HepG2 (cell line): Measurements from ENCODE around the gene IQCH. TPM values are rescaled to one million over a fixed set of nuclear protein-coding genes. Genes with fewer than 3 reads are reported as not detected.

Experiments used
- ATAC-seq: fragments of 200-7000 bp; cut with Tn5 transposase; 3 replicates; pipeline ENCODE4 v1.9.1; 2020; ENCODE audit warnings: mild to moderate bottlenecking, moderate library complexity
- BruUV-seq: library from RNA; stranded (reverse); fragments of 400-500 nt; replicated peaks from 2 replicates; lab custom pipeline; 2021; lab: Mats Ljungman, UMichigan
- CTCF ChIA-PET: fragments of 300-600 bp; formaldehyde crosslinking; extraction: SDS; loops from one replicate; lab custom pipeline; 2021; ENCODE audit warnings: low total read pairs, inconsistent platforms, low intra/inter-chr PET ratio; lab: Yijun Ruan, JAX
- POLR2A ChIA-PET: fragments of 350-600 bp; sonication (Branson Sonifier 250); formaldehyde crosslinking; loops from one replicate; lab custom pipeline; 2020; ENCODE audit warnings: antibody characterized with exemption, inconsistent platforms; lab: Yijun Ruan, JAX
- DNase-seq: peaks from one replicate; pipeline ENCODE4 v3.0.0-alpha.2; 2015; ENCODE audit warnings: low spot score
- FAIRE-seq: peaks from 3 replicates; lab custom pipeline; 2011; peaks lifted over from hg19 to GRCh38; lab: Jason Lieb, UNC
- H2AFZ ChIP-seq: one replicate; pipeline ENCODE4 v1.6.1; 2011; ENCODE audit warnings: low read length, inconsistent platforms
- H3K27ac ChIP-seq: fragments of 300-600 bp; 3 replicates; pipeline ENCODE4 v1.8.0; 2011; ENCODE audit warnings: mixed run types, mild to moderate bottlenecking, mixed read lengths, low read length, inconsistent platforms; ENCODE audit not compliant: insufficient read depth; ENCODE audit errors: extremely low read length
- H3K27me3 ChIP-seq, 2 experiments: fragments of 200-600 bp in 1 of 2; 2 replicates in 1 of 2; 3 replicates in 1 of 2; pipeline versions ENCODE4 v1.6.0 to v1.8.0; 2011; ENCODE audit warnings: low read length in 2 of 2, mild to moderate bottlenecking in 2 of 2, moderate library complexity in 2 of 2, inconsistent platforms in 1 of 2; ENCODE audit not compliant: insufficient read depth in 2 of 2, control insufficient read depth in 1 of 2
- H3K36me3 ChIP-seq, 2 experiments: fragments of 200-600 bp in 1 of 2; replicated peaks in 1 of 2; 2 replicates in 1 of 2; 3 replicates in 1 of 2; pipeline versions ENCODE4 v1.5.1 to v1.8.0; 2011; ENCODE audit warnings: low read length in 2 of 2, inconsistent platforms in 1 of 2; ENCODE audit not compliant: insufficient read depth in 2 of 2, control insufficient read depth in 1 of 2
- H3K4me1 ChIP-seq: 2 replicates; pipeline ENCODE4 v1.5.1; 2012; ENCODE audit warnings: low read length, inconsistent platforms; ENCODE audit not compliant: insufficient read depth
- H3K4me2 ChIP-seq: 2 replicates; pipeline ENCODE4 v1.6.0; 2011; ENCODE audit warnings: low read depth, low read length, inconsistent platforms
- H3K4me3 ChIP-seq, 3 experiments: fragments of 200-600 bp in 1 of 3; sonication (generic), shearing (Covaris generic) in 1 of 3; replicated peaks in 1 of 3; 2 replicates each; pipeline ENCODE4 v1.5.1; 2011 to 2016; ENCODE audit warnings: low read length in 3 of 3, inconsistent platforms in 2 of 3, low read depth in 2 of 3, mild to moderate bottlenecking in 2 of 3, control low read depth in 1 of 3, mixed read lengths in 1 of 3; ENCODE audit not compliant: insufficient read depth in 1 of 3
- H3K79me2 ChIP-seq: one replicate; pipeline ENCODE4 v1.6.1; 2011; ENCODE audit warnings: low read length, inconsistent platforms; ENCODE audit not compliant: insufficient read depth
- H3K9ac ChIP-seq: 2 replicates; pipeline ENCODE4 v1.6.0; 2011; ENCODE audit warnings: mild to moderate bottlenecking, low read depth, low read length, inconsistent platforms; ENCODE audit not compliant: insufficient read depth
- H3K9me3 ChIP-seq: 2 replicates; pipeline ENCODE4 v1.5.1; 2012; ENCODE audit warnings: mild to moderate bottlenecking, low read length
- H4K20me1 ChIP-seq: 2 replicates; pipeline ENCODE4 v1.6.0; 2011; ENCODE audit warnings: inconsistent platforms, mild to moderate bottlenecking, low read length, moderate library complexity; ENCODE audit not compliant: insufficient read depth
- GATAD1 ChIP-seq: IDR thresholded peaks from 2 replicates; pipeline ENCODE4 v1.6.1; 2016; ENCODE audit warnings: missing genetic modification reagents, missing compliant biosample characterization
- MEF2D ChIP-seq: sonication (generic); formaldehyde crosslinking; IDR thresholded peaks from 2 replicates; pipeline ENCODE4 v1.5.1; 2020; ENCODE audit warnings: mild to moderate bottlenecking, missing genetic modification reagents
- NFE2L1 ChIP-seq: sonication (generic); formaldehyde crosslinking; IDR thresholded peaks from 2 replicates; pipeline ENCODE4 v1.4.0; 2020; ENCODE audit warnings: missing genetic modification reagents, mild to moderate bottlenecking, borderline replicate concordance
- PAX8 ChIP-seq: sonication (generic); formaldehyde crosslinking; IDR thresholded peaks from 2 replicates; pipeline ENCODE4 v1.8.0; 2022; ENCODE audit warnings: mild to moderate bottlenecking, missing genetic modification reagents, borderline replicate concordance
- SMAD3 ChIP-seq: sonication (generic); formaldehyde crosslinking; IDR thresholded peaks from 2 replicates; pipeline ENCODE4 v1.4.0; 2020; ENCODE audit warnings: missing genetic modification reagents
- TEAD2 ChIP-seq: sonication (generic); formaldehyde crosslinking; IDR thresholded peaks from 2 replicates; pipeline ENCODE4 v1.9.0; 2021; ENCODE audit warnings: missing genetic modification reagents
- THYN1 ChIP-seq: sonication (generic); formaldehyde crosslinking; IDR thresholded peaks from 2 replicates; pipeline ENCODE4 v1.8.1; 2023; ENCODE audit warnings: low read depth, mild to moderate bottlenecking, moderate library complexity, missing genetic modification reagents, borderline replicate concordance
- WGBS: methylation state at CpG from one replicate; pipeline ENCODE4 v1.1.6; 2017; ENCODE audit warnings: low lambda C conversion rate; 5-methylcytosine and 5-hydroxymethylcytosine counted together
- in situ Hi-C: cut with HindIII; loops from 2 replicates; pipeline ENCODE4 v1.10.0; 2017; ENCODE audit warnings: low pct_unique_long_range_greater_than_20kb; ENCODE audit not compliant: extremely low pct_ligation_motif_present
- intact Hi-C: fragments of 100-400 bp; cut with micrococcal nuclease; formaldehyde crosslinking; loops from one replicate; pipeline ENCODE4 v1.10.0; 2022; ENCODE audit not compliant: unreplicated experiment
- polyA plus RNA-seq, 8 experiments: library from polyadenylated mRNA; depleted of rRNA in 3 of 8; stranded (reverse) in 7 of 8; unstranded in 1 of 8; fragments of >200 nt; fragmentation: Illumina TruSeq in 4 of 8; extraction: Trizol in 4 of 8; gene quantifications; 2 replicates each; pipeline versions ENCODE4 v1.2.1 to v1.2.3, GENCODE V29; 2011 to 2016; ENCODE audit warnings: low read depth in 4 of 8, missing spikeins in 1 of 8, mixed read lengths in 1 of 8; ENCODE audit not compliant: insufficient read depth in 1 of 8
- total RNA-seq, 5 experiments: library from RNA; depleted of rRNA; stranded (reverse); fragments of >200 nt; fragmentation: Illumina TruSeq; extraction: Trizol; gene quantifications; 2 replicates each; pipeline ENCODE4 v1.2.3, GENCODE V29; 2016; ENCODE audit warnings: low read depth in 1 of 5
- TF ChIP-seq, protein P1 (sequence below): sonication (generic); formaldehyde crosslinking; IDR thresholded peaks from 2 replicates; pipeline ENCODE4 v1.4.0; 2020; ENCODE audit warnings: missing genetic modification reagents, mild to moderate bottlenecking, borderline replicate concordance
- TF ChIP-seq, protein P2 (sequence below): conservative IDR thresholded peaks from 2 replicates; pipeline ENCODE4 v1.6.1; 2018; ENCODE audit warnings: missing genetic modification reagents

Gene IQCH
- total and polyA plus RNA-seq, 2 of the 13 experiments (the other 11 are each of a cell fraction or from before 2014, with no cell fraction given) = 0.16 to 0.55 TPM

DNA sequence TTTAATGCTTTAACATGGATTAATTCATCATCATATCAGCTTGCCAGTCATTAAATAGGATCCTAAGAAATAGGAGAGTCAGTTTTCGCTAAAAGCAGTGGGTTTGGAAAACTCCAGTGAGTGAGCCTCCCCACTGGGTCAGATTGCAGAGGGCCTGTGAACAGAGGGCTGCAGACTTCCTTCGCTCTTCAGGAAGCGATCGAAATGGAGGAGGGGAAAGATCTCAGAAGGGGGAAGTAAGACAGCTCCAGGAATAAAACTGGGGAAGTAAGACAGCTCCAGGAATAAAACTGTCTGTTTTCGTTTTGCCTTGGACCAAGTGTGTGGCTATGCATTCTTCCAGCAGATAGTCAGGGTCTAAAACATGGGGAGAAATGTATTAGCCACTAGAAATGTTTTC is 141.5 kb downstream of the IQCH start:
- Histone ChIP-seq H4K20me1 (no peaks in the 10 kb centered on the region), H3K4me1 (no peaks in the 10 kb centered on the region), H3K36me3 (no peaks in the 10 kb centered on the region), H2AFZ (no peak overlapping the region), H3K4me3 (no peak overlapping the region), H3K79me2 (no peaks in the 10 kb centered on the region)
- FAIRE-seq (no peak), ATAC-seq (no peak)
- WGBS = 56% methylated on average over 5 of the region's 5 CpGs
- POLR2A ChIA-PET = no interaction called here
- TF ChIP-seq MEF2D (CRISPR knock-in tag) (no peak), SMAD3 (CRISPR knock-in tag) (no peak)
- TF ChIP-seq, protein P1, sequence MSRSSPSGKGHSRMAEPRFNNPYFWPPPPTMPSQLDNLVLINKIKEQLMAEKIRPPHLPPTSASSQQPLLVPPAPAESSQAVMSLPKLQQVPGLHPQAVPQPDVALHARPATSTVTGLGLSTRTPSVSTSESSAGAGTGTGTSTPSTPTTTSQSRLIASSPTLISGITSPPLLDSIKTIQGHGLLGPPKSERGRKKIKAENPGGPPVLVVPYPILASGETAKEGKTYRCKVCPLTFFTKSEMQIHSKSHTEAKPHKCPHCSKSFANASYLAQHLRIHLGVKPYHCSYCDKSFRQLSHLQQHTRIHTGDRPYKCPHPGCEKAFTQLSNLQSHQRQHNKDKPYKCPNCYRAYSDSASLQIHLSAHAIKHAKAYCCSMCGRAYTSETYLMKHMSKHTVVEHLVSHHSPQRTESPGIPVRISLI = no peak
- TF ChIP-seq, all 625 proteins: peak for 0
- Histone ChIP-seq H3K27ac (no peak overlapping the region), H3K4me2 (no peak overlapping the region), H3K27me3 (no peaks in the 10 kb centered on the region), H3K9ac (no peak overlapping the region), H3K9me3 (no peaks in the 10 kb centered on the region)
- intact Hi-C loops (no loop called here), in situ Hi-C loops (no loop called here)
- CTCF ChIA-PET = no interaction called here
- no TSS peak for BruUV-seq
- DNase-seq = no peak

DNA sequence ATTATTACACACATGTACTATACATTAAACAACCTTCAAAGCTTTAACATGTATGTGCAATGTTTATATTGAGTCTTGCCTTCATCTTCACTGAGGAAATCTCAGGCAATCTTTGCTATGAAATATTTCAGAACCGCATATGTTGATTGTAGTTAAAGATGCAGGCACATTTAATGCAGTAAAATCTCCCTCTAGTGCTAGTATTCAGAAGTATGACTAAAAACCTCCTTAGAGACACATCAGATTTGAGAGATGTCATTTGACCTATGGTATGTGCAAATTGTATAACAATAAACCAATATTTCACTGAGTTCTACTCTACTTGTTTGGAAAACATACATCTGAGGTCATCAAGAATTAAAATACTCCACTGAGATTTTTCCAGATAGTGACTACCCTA is 142.6 kb downstream of the IQCH start:
- ATAC-seq (no peak), FAIRE-seq (no peak), DNase-seq (no peak)
- no peak for TF ChIP-seq GATAD1
- TF ChIP-seq PAX8 (CRISPR knock-in tag) = no peak
- no peak for TF ChIP-seq NFE2L1 (CRISPR knock-in tag)
- TF ChIP-seq TEAD2 = no peak
- no peak for TF ChIP-seq THYN1
- TF ChIP-seq, protein P2, sequence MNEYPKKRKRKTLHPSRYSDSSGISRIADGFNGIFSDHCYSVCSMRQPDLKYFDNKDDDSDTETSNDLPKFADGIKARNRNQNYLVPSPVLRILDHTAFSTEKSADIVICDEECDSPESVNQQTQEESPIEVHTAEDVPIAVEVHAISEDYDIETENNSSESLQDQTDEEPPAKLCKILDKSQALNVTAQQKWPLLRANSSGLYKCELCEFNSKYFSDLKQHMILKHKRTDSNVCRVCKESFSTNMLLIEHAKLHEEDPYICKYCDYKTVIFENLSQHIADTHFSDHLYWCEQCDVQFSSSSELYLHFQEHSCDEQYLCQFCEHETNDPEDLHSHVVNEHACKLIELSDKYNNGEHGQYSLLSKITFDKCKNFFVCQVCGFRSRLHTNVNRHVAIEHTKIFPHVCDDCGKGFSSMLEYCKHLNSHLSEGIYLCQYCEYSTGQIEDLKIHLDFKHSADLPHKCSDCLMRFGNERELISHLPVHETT (CRISPR knock-in tag) = no peak
- ChIA-PET CTCF (no interaction called here), POLR2A (no interaction called here)
- no peaks in the 10 kb centered on the region for H3K9me3 ChIP-seq
- no peak overlapping the region for H3K4me2 ChIP-seq
- no peaks in the 10 kb centered on the region for H3K27me3 ChIP-seq
- H3K4me3 ChIP-seq = no peak overlapping the region
- no TSS peak for BruUV-seq
- no peak overlapping the region for H2AFZ ChIP-seq
- no peaks in the 10 kb centered on the region for H4K20me1 ChIP-seq
- in situ Hi-C loops = no loop called here
- intact Hi-C loops = no loop called here
- H3K4me1 ChIP-seq = no peaks in the 10 kb centered on the region
- H3K27ac ChIP-seq = no peak overlapping the region
- H3K79me2 ChIP-seq = no peaks in the 10 kb centered on the region
- H3K36me3 ChIP-seq = no peaks in the 10 kb centered on the region
- 82% methylated on average over 1 of the region's 1 CpG for WGBS
- H3K9ac ChIP-seq = no peak overlapping the region
